HG03064 (cell line): ENCODE data around the gene NDUFS7.

Experiments
- ATAC-seq: cut with Tn5 transposase; IDR thresholded peaks from one replicate; pipeline ENCODE4 v1.9.1; 2021; ENCODE audit warnings: low read depth; ENCODE audit not compliant: unreplicated experiment

The NDUFS7 gene

DNA sequence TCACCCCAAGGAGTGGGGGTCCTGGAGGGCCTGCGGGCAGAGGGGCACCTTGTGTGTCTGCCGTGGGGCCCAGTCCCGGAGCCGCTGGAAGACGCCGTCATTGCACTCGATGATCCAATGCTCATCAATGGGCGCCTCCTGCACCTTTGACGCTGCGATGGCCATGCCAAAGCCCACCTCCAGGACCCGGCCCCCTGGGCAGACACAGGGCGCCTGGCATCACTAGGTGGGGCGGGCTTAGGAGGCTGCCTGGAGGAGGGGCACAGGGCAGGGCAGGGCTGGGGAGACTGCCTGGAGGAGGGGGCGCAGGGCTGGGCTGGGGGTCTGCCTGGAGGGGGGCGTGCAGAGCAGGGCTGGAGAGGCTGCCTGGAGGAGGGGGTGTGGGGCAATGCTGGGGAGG, 16.0 kb downstream of the NDUFS7 start:
- no peak for ATAC-seq

DNA sequence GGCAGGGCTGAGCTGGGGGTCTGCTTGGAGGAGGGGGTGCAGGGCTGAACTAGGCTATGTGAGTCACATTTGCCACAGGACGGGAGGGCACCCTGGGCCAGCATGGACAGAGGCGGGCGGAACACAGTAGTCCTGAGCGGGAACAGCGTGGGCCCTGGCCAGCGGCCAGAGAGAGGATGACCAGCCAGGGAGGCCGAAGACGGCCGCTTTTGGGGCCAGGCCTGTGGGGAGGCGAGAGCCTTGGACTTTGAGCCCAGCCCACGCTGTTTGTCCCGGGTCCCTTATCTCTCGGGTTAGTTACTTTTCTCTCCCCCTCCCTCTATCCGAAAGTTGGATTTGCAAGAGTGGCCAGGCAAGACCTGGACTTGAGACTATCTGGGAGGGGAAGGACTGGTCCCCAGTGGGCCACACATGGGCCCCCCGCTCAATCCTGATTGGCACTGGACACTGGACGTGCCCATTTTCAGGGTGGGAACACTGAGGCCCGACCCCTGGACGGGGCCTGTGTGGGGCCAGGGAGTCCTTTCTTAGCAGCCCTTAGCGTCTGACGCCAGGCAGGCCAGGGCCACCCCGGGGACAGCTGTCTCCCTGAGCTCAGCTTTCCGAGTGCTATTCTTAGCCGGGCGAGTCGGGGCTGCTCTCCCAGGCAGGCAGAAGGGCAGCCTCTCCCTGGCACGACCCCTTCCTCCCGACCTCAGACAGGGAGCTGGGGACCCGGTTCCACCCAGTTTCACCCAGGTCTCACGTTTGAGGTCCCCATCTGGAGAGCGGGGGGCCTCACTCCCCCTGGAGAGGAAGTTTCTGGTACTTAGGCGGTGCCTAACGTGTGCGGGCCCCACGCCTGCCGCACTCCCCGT, 16.8 kb downstream of the NDUFS7 start:
- ATAC-seq: no peak

DNA sequence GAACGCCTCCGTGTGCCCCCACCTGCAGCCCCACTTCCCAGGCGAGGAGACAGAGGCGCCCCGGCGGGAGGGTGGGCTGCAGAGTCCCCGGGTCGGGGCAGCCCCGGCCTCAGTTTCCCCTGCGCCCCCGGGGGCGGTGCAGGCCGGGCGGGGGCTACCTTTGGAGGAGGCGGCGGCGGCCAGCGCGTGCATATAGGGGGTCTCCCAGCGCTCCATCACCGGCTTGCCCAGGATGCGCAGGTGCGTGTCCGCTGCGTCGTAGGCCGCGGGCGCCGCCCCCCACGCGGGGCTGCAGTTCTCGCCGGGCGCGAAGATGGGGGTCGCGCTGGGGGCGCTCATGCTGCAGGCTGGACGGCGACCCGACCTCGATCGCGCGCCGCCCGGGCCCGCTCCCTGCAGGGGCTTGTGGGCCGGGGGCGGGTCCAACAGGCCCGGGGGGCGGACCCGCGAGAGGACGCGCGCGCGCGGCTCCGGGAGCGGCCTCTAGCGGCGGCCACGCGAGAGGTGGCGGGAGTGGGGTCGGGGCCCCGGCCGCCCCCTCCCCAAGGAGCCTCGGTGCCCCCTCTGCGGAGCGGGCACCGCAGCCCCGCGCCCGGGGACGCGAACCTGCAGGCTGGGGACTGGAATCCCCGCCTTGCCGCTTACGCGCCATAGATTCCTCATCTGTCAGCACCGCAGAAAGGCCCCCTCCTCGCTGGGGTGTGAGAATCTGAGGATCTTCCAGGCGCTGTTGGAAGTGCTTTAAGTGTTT, 17.6 kb downstream of the NDUFS7 start, which contains the start of gene GAMT:
Gene GAMT, minus strand, starts transcription at position 405 of the 751 bp plus-strand sequence. Its CDS starts 66 bp downstream, at position 339.
- no peak for ATAC-seq

DNA sequence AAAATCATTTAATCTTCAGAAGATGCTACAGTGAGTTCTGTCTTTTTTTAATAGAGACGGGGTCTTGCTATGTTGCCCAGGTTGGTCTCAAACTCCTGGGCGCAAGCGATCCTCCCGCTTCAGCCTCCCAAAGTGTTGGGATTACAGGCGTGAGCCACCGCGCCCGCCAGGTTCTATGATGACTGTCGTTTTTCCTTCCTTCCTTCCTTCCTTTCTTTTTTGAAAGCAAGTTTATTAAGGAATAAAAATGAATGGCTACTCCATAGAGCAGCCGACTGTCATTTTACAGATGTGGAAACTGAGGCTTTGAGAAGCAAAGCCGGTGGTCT, 18.1 kb downstream of the NDUFS7 start:
- no peak for ATAC-seq

DNA sequence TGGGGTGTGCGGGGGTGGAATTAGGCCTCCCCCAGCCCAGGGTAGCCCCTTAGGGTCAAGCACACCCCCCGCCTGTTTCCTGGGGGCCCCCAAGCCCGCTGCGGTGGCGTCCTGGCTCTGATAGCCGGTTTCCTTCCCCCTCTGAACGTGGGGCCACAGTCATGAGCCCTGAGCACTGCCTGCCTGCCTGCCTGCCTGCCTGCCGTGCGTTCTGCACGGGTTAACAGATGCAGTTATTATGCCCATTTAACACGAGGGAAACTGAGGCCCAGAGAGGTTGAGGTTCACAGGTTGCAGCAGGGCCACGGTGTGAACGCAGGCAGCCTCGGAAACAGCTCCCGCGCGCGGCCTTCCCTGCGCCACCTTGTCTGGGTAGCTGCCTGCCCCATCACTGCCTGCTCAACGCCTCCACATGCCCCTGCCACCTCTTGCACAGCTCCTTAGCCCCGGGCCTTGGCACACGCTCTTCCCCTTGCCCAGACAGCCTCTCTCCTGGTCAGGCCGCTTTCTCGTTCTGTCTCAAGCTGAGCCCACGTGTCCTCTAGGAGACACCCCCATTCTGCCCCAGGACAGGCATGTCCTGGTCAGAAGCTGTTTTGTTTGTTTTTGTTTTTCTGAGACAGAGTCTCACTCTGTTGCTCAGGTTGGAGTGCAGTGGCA, 18.8 kb downstream of the NDUFS7 start:
- no peak for ATAC-seq

DNA sequence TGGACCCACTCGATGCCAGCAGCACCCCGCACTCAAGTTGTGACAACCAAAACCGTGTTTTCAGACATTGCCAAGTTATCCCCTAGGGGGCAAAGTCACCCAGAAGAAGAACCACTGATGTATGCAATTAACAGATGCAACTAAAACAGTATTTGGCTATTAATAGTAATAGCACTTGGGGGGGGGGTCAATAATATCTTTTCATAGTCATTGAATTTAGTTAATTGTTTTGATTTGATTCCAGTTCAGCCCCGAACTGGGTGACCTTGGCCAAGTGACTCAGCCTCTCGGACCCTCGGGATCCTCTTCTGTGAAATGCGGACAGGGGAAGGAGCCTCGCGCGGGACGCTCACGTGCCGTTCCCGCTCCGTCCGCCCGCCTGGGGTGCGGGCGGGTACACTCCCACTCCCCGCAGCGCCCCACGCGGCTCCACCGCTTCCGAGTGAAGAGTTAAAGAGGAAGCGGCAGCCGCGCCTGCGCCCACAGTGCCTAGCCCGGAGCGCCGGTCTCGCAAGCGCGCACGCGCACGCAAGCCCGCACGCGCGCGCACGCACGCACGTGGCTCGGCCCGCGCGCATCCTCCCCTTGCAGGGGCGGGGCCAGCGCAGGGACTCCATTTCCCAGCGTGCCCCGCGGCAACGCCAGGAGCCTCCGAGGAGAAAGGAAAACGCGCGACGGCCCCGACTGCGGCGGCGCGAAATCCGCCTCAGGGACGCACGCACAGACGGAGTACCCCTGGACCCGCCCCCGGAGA, 23.2 kb downstream of the NDUFS7 start:
- peak; percentile 62 for ATAC-seq

DNA sequence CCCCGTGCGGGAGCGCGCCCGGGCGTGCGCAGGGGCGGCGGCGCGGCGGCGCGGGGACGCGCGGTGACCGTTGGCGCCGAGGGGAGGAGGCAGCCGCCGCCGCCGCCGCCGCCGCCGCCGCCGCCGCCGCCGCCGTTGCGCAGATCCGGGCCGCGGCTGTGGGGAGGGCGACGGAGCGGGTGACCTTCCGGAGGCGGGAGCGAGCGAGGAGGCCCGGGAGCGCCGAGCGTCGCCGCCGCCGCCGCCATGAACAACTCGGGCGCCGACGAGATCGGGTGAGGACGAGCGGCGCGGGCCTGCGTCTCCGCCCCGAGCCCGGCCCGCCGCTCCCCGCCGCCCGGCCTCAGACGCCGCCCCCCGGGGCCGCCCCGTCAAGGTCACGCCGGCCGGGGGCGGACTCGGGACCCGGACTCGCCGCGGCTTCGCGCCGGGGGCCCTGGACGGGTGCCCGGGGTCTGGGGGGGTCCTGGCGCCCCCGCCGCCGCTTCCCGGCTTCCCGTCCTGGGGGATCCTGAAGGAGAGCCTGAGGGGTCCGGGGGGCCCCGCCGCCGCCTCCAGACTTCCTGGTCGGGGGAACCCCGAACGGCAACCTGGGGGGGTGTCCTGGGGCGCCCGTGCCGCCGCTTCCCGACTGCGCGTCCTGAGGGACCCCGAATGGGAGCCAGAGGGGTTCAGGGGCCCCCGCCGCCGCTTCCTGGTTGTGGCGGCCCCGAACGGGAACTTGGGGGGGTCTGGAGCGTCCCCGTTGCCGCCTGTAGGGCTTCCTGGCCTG, 24.0 kb downstream of the NDUFS7 start, which contains the start of gene DAZAP1:
Gene DAZAP1, plus strand, starts transcription at position 59 of the 772 bp plus-strand sequence. Its CDS starts 188 bp downstream, at position 247.
- ATAC-seq: peak; percentile 31

DNA sequence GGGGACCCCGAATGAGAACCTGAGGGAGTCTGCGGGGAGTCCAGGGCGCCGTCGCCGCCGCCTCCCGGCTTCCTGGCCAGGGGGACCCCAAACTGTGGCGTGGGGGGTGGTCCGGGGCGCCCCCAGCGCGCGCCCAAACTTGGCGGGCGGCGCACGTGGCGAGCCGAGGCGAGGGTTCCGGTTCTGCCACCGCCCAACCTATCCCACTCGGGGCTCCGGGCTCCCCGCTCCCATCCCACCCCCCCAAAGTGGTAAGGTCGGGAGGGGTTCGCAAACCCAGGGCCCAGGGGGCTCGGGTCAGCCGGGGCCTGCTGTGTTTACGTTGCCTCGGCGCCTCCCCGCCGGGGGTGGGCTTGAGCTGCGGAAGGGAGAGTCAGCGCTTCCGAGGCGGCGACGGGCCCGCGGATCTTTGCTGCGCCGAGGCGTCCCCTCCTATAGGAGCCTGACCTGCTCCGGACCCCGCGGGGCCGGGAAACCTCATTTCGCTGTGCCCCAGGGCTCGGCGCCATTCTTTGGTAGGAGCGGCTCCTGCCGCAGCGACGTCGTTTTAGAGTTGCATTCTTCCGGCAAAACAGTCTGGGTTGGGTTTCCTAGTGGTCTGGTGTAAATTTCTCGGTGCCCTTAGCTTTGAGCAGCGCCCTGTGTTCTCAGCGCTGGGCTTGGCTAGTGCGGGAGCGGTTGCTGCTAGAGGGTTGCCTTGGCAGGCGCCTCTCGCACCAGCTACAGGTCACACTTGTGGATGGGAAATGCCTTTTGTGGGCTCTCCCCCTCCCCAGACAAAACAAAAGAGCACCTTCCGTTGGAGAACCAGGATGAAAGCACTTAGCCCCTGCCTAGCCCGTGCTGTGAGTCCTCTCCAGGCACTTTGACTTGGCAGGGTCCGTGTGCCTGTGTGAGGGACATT, 24.8 kb downstream of the NDUFS7 start:
- ATAC-seq: peak; percentile 15

DNA sequence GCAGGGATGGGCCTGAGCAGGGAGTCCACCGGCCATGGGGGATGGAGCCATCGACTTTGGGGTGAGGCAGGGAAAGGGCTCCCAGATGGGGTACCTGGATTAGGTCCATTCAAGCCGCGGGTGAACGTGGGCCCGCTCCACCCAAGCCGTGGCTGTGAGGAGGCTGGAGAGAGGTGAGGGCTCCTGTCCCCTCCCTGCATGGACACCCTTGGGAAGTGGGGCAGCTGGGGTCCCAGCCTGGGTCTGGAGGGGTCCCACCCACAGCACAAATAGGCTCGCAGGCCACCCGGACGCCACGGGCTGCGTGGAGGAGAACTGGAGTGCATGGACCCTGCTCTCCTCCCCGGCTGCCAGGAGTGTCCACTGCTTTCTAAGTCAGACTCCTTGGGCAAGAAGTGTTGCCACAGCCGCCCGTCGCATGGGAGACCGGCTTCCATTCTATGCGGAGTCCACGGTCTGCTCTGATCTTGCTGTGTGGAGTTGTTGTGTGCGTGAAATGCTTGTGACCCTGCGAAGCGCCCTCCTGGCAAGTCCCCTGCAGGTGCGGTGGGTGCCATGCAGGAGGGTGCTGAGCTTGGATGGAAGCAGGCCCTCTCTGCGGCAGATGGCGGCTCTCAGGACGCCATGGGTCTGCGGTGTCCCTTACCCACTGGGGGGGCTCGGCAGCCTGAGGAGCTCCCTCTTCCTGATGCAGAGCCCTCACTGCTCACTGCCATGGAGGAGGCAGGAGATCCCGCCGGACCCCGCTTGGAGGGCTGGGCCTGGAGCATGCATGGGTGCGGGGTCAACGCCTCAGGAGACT, 25.7 kb downstream of the NDUFS7 start:
- ATAC-seq: no peak

DNA sequence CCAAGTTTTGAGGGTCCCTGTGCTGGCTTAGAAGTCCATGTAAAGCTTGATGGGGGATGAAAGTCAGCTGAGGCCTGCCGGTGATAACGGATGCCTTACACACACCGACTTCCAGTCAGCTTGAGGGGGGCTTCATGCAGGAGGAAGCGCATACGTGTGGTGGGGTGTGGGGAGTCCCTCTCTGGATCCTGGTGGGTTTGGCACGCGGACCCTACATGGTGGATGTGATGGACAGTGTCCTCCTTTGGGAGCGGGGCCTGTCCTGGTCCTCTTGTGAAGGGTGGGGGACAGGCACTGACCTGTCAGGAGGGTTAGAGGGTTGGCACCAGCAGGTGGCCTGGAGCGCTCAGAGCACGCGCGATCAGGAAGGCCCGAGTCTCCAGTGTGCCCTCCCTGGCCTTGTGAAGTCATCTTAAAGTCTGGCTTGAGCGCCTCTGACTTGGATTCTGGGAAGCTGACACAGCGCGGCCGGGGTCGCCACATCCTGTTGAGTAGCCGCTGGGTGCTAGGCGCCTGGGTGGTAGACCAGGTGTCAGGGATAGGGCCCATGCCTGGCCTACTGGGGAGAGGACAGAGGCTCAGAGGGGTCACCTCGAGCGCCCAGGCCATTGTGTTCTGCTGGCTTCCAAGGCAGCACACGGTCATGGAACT, 26.6 kb downstream of the NDUFS7 start:
- no peak for ATAC-seq

DNA sequence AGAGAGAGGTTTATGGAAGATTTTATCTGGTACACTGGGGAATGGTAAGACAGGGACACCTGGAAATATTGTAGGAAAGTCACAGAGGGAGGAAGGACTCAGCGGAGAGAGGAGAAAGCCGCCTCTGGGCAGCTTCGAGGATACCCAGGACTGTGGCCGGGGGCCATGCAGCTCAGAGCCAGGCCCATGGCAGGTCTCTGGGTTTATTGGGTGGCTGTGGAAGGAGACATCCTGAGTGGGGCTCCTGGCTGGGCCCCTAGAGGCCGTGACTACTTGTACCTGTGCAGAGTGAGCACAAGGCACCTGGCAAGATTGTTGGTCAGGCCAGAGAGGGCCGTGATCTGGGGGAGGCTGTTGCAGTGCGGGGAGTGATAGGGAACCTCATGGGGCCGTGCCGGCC, 27.1 kb downstream of the NDUFS7 start:
- no peak for ATAC-seq

DNA sequence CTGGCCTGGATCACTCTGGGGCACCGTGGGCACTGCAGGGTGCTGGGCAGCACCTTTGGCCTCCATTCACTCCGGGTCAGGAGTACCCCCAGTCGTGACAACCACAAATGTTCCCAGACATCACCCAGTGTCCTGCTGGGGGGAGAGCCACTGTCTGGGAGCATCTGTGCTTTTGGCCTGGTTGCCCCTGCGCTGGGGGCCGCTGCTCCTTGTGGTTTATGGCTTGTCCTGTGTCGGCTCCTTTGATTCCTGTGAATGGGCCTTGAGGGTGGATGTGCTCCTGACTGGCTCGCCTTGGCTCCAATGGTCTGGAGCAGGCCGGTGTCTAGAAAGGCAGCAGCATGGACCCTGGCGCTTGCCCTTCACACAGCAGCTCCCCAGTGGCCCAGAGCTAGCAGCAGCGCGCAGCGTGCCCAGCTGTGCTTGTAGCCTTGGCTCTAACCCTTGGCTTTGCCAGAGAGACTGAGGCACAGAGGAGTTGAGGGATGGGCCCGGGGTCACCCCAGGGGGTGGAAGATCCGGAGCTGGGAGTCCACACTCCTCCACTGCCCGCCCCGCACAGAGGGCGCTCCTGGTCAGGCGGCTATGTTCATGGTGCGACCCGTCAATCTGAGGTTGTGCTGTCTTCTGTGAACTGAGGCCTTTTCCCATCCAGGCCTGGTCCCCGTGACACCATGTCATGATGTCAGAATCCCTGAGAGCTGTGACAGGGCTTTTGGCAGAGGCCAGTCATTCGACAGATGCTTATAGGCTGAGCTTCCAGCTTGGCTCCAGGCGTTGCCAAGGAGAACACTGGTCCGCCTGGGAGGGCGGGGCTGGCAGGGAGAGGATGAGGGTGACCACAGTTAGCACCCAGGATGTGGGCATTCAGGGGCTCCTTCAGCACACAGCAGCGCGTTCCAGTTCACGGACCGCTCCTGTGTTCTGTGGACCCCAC, 27.8 kb downstream of the NDUFS7 start:
- ATAC-seq: no peak

DNA sequence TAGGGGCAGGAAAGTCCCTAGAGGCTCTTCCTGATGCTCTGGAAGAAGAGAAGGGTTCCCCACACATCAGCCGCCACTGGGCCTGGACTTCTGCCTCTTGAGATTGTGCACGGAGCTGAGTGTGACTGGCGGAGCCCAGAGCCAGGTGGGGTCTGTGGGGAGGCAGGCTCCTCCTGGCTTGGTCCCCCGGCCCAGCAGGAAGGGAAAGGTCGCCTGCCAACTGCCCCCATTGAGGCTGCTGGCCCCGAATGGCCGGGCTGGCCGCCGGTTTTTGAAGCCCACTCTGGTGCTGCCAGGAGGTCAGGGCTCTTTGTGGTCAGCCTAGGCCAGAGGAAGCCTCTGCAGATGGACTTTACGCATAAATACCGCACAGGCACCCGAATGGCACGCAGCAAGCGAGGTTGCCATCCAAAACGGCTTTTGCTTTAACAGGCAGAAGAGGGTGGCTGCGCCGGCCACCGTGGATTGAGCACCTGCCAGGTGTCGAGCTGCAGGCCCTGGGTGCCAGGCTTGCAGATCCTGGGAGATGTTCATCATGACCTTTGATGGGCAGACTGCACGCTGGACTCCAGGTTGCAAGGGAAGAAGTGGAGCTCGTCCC, 28.7 kb downstream of the NDUFS7 start:
- no peak for ATAC-seq

DNA sequence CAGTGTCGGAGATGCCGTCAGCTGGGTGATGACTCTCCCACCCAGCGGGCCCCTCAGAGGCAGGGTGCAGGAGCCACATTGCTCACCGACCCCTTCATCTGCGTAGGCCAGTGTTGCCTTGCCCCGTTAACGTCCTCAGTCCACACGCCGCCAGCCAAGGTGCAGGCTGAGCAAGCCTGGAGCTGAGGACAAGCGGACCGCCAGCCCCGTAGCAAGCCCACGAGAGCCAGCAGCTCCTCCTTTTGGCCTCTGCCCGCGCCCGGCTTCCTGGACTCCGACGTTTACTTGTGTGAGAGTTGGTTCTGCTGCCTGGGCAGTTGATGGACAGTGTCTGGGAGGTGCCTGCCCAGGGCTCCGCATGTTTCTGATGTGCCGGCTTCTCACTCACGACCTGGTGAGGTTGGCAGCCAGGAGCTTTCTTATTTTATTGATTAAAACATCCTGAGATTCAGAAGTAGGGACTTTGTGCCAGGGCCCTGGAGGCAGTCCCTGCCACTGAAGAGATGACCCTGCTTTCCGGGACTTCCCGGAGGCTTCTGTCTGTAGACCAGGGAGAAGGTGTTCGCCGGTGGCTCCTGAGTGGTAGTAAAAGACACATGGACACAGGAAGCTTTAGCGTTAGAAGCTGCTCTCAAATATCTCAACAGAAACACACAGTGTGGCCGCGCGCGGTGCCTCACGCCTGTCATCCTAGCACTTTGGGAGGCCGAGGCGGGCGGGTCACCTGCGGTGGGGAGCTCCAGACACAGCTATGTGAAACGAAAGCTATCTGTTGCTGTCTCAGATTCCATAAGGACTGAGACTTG, 29.5 kb downstream of the NDUFS7 start:
- no peak for ATAC-seq
